Psoas muscle (tissue), 8 donors: Measurements from ENCODE around the gene TIMM9. TPM values are rescaled to one million over a fixed set of nuclear protein-coding genes. Genes with fewer than 3 reads are reported as not detected.

Experiments used
- ATAC-seq, 4 donors: fragments of 200-7000 bp; cut with Tn5 transposase; one replicate each; pipeline ENCODE4 v1.9.1; 2020; ENCODE audit warnings: moderate library complexity in 3 of 4, mild to moderate bottlenecking in 2 of 4
- DNase-seq, 2 donors: peaks; one replicate each; pipeline ENCODE4 v3.0.0-alpha.2; 2020
- H3K27ac ChIP-seq: fragments of 200-600 bp; one replicate; pipeline ENCODE4 v1.8.0; 2022
- H3K27me3 ChIP-seq, 3 donors: fragments of 200-600 bp in 1 of 3; one replicate each; pipeline versions ENCODE4 v1.6.1 to v1.8.0; 2013 to 2022; ENCODE audit warnings: low read length in 2 of 3, mild to moderate bottlenecking in 2 of 3, moderate library complexity in 1 of 3; ENCODE audit not compliant: insufficient read depth in 3 of 3
- H3K36me3 ChIP-seq, 2 donors: fragments of 200-600 bp in 1 of 2; one replicate each; pipeline versions ENCODE4 v1.6.1 to v1.8.0; 2013 to 2022; ENCODE audit warnings: low read depth in 1 of 2, mild to moderate bottlenecking in 1 of 2, moderate library complexity in 1 of 2; ENCODE audit not compliant: insufficient read depth in 1 of 2
- H3K4me1 ChIP-seq: fragments of 200-600 bp; one replicate; pipeline ENCODE4 v1.8.0; 2022
- H3K4me3 ChIP-seq: fragments of 200-600 bp; one replicate; pipeline ENCODE4 v1.8.0; 2022; ENCODE audit warnings: mild to moderate bottlenecking
- H3K9me3 ChIP-seq: fragments of 200-600 bp; one replicate; pipeline ENCODE4 v1.8.0; 2022
- WGBS, 3 donors: extraction: QIAGEN DNeasy Blood & Tissue Kit; methylation state at CpG; one replicate each; pipeline versions ENCODE4 v1.1.6 to v1.1.7; 2013; 5-methylcytosine and 5-hydroxymethylcytosine counted together
- intact Hi-C, 2 donors: fragments of 100-400 bp; cut with DNase I; formaldehyde crosslinking; loops; one replicate each; pipeline versions ENCODE4 v1.11.0 to v1.14.2; 2022
- long read RNA-seq, 2 donors: library from polyadenylated mRNA; unstranded; transcript quantifications; one replicate each; pipeline ENCODE4 v2.0.0, GENCODE V29; 2021
- polyA plus RNA-seq, 3 donors: library from polyadenylated mRNA; stranded (reverse); fragments of 200-250 nt; gene quantifications; one replicate each; pipeline ENCODE4 v1.2.3, GENCODE V29; 2013
- total RNA-seq, 4 donors: library from RNA; stranded (reverse); fragmentation: NEBNext Ultra II Directional in 2 of 4; extraction: Animal tissue kit (Norgen Biotek cat#: 25700) in 2 of 4; gene quantifications; one replicate each; pipeline versions ENCODE4 v1.2.1 to v1.2.4, GENCODE V29; 2021 to 2023
- TF ChIP-seq, protein P1 (sequence below): fragments of 200-600 bp; IDR thresholded peaks from one replicate; pipeline ENCODE4 v1.8.0; 2022; ENCODE audit warnings: antibody characterized with exemption
- donor health status: healthy with polysubstance abuse.
- donor health status: DM: no; HTN: no; CAD: no; lungs with moderate emphysema.
- donor health status: Bipolar disorder and iron deficiency.
- donor health status: healthy.
- donor health status: DM: yes; HTN: yes; CAD: no.
- donor health status: DM: no; HTN: no; CAD: no.
- donor health status: DM: no; HTN: no; CAD: no.
- donor health status: DM: yes; HTN: yes; CAD: no.

TIMM9 gene, protein sequence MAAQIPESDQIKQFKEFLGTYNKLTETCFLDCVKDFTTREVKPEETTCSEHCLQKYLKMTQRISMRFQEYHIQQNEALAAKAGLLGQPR
- total RNA-seq (10 to 100 TPM; 44.2 to 55.6 (median 50.2) TPM), polyA plus RNA-seq (10 to 100 TPM; 47.4 to 87.8 (median 66.0) TPM)
- long read RNA-seq, donor 1, partial matches to known transcripts, result 13 of 17 reads
- long read RNA-seq, donor 1, other reads (novel, unspliced or antisense), result 1 of 17 reads
- long read RNA-seq, donor 2, partial matches to known transcripts, result 24 of 25 reads
- long read RNA-seq, donor 2, other reads (novel, unspliced or antisense), result 1 of 25 reads

DNA sequence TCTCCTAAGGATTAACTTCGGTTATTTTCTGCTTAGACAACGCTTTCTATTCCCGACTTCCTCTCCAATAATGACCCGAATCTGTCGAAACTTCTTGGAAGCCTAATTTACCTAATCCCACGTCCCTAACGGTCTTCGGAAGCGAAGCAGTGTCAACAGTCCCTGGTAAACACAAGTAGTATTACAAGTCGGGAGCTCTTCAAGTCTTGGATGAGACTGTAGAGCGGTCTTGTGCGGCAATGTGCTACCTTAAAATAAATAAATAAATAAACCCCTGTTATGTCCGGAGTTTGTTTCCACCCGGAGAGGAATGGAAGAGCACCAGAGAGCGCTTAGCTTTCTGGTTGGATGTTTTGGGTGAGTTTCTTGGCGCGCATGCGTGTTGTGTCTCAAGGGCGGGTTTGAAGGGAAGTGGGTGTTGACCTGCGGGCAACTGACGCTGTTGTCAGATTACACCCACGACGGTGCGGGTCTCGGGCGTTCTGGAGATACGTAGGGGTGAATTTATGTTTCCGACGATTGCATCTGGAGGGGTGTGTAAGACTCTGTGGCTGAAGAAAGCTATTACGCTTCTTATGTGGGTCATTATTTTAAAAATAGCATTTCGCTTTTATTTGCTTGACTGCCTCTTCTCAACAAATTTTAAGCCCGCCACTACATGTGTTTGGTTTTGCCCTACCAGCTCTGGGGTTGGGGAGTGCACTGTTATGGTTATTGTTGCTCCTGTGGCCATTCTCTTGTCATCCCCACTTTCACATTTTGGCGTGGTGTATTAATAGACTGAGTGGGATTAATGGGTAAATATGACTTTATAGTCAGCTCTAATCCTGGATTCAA is at the start of gene TIMM9, which contains the start of gene KIAA0586:
Gene TIMM9 (minus strand): TSS at position 251 of the 837 bp plus-strand sequence. CDS start 15,586 bp downstream, outside the sequence.
Gene KIAA0586 (plus strand): TSS at position 439 of the 837 bp plus-strand sequence. CDS start 546 bp downstream, outside the sequence.
- TF ChIP-seq, protein P1, sequence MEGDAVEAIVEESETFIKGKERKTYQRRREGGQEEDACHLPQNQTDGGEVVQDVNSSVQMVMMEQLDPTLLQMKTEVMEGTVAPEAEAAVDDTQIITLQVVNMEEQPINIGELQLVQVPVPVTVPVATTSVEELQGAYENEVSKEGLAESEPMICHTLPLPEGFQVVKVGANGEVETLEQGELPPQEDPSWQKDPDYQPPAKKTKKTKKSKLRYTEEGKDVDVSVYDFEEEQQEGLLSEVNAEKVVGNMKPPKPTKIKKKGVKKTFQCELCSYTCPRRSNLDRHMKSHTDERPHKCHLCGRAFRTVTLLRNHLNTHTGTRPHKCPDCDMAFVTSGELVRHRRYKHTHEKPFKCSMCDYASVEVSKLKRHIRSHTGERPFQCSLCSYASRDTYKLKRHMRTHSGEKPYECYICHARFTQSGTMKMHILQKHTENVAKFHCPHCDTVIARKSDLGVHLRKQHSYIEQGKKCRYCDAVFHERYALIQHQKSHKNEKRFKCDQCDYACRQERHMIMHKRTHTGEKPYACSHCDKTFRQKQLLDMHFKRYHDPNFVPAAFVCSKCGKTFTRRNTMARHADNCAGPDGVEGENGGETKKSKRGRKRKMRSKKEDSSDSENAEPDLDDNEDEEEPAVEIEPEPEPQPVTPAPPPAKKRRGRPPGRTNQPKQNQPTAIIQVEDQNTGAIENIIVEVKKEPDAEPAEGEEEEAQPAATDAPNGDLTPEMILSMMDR, result no peak
- ATAC-seq, result peak; percentile 97 to 99 (median 98)

DNA sequence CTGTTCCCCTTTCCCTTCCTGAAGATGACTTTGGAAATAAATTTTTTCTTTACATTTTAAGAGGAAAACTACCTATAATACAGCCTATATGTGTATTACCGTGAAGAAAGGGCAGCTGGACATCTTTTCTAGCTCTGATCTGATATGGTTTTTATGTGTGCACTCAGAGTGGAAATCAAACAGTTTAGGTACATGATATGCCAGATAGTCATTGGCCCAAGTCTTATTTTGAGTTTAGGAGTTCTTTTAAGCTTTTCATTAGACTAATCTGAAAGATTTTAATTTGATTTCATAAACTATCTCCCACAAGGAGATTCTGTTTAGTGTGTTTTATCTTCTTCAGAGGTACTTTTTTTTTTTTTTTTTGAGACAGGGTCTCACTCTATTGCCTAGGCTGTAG is 49.0 kb upstream of the TIMM9 start:
- H3K27ac ChIP-seq, result no peak overlapping the region
- peaks cover 0 to 86% of the 10 kb centered on the region in 2 donors for H3K36me3 ChIP-seq
- 94 to 100% (median 96%) methylated on average over 1 of the region's 1 CpG for WGBS, 3 donors
- ATAC-seq (no peak), DNase-seq (no peak)
- no peak overlapping the region for H3K4me3 ChIP-seq
- no peaks in the 10 kb centered on the region for H3K4me1 ChIP-seq
- H3K27me3 ChIP-seq, result no peaks in the 10 kb centered on the region
- H3K9me3 ChIP-seq, result no peaks in the 10 kb centered on the region
- TF ChIP-seq, protein P1, result no peak
- intact Hi-C loops, result no loop called here

More for the DNA sequence above, at the start of gene TIMM9, which contains the start of gene KIAA0586:
- peak within 1 kb of the TSS; percentile 88 for H3K4me3 ChIP-seq
- 0 to 1% (median 0%) methylated on average over 33 of the region's 33 CpGs for WGBS, 3 donors
- intact Hi-C loops, result loop anchor here in 1 of 2 donors (2.0 kb wide), 1 partner anchor 129 kb away; the partner anchor contains the start of gene ARID4A
- DNase-seq, result peak; percentile 97 to 98
- H3K36me3 ChIP-seq, result peaks cover 0 to 54% of the 10 kb centered on the region in 2 donors
- H3K27ac ChIP-seq, result peak within 1 kb of the TSS; percentile 98
- no peaks in the 10 kb centered on the region for H3K9me3 ChIP-seq
- H3K27me3 ChIP-seq, result no peaks in the 10 kb centered on the region
- H3K4me1 ChIP-seq, result peaks cover 23% of the 10 kb centered on the region

DNA sequence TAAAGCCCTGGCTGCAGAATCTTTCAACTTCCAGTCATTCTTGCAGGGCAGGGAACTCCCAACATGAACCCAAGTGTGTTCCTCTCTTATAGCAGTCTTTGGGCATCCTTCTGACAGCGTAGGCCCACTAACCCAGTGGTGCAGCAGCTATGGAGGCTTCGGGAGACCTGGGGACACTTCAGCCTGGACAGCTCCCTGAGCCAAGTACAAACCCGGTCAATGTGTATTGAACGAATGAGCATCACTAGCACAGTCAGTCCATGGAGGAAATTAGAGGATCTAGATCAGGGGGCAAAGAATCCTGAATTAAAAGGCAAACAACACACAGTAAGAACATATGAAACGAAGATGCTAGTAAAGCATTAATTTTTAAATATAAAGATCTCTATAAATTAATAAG is 42.0 kb upstream of the TIMM9 start:
- 92 to 94% (median 93%) methylated on average over 5 of the region's 5 CpGs for WGBS, 3 donors
- H3K9me3 ChIP-seq, result no peaks in the 10 kb centered on the region
- no peaks in the 10 kb centered on the region for H3K27me3 ChIP-seq
- no peaks in the 10 kb centered on the region for H3K4me1 ChIP-seq
- DNase-seq (no peak), ATAC-seq (no peak)
- peaks cover 2 to 76% of the 10 kb centered on the region in 2 donors for H3K36me3 ChIP-seq
- no peak overlapping the region for H3K27ac ChIP-seq
- H3K4me3 ChIP-seq, result no peak overlapping the region
- intact Hi-C loops, result no loop called here
- TF ChIP-seq, protein P1, result no peak

DNA sequence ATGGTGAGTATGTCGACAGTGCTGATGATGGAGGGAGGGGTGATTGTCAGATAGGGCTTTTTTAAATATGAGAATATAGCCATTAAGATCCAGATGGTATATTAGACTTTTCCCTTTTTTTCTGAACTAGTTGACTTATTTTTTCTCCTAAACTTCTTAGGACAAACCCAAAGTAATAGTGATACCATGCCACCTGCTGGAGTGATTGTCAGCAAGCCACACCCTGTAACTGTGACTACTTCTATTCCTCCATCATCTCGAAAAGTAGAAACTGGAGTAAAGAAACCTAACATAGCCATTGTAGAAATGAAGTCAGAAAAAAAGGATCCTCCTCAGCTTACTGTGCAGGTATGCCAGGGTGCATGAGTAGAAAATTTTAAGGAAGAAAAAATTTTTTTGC is 40.2 kb upstream of the TIMM9 start:
- Histone ChIP-seq H3K36me3 (peaks cover 2 to 86% of the 10 kb centered on the region in 2 donors), H3K4me1 (no peaks in the 10 kb centered on the region), H3K27me3 (no peaks in the 10 kb centered on the region), H3K4me3 (no peak overlapping the region), H3K9me3 (no peaks in the 10 kb centered on the region), H3K27ac (no peak overlapping the region)
- 93 to 97% (median 96%) methylated on average over 2 of the region's 2 CpGs for WGBS, 3 donors
- intact Hi-C loops, result no loop called here
- ATAC-seq (no peak), DNase-seq (no peak)
- TF ChIP-seq, protein P1, result no peak
